ENCODE measurements around the gene DCAF4L1.

DNA sequence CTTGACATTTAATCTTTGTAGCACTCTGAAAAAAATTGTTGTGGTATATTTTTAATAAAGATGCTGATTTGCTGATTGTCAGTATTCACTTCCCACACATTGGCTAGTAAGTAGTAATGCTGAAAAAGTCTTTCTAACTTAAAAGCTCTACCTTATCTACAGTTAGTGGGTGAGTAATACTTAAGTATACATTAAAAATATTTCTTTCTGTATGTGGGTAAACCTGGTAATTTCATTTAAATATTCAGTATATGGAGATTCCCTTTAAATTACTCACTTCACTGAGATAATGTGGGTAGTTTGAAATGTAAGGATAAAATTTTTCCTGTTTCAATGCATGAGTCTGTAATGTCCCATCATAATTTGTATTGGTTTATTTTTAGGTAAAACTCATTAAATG is 40.7 kb upstream of the DCAF4L1 start:
- TF ChIP-seq YY1 (IDR thresholded peaks at IDR 0.05; ENCODE audit: insufficient read depth, insufficient read length) (no peak), ZNF274 (IDR thresholded peaks at IDR 0.05; ENCODE audit: low read depth, low read length) (no peak)
